Calu3 (cell line): Measurements from ENCODE around the gene TSGA10. TPM values are rescaled to one million over a fixed set of nuclear protein-coding genes. Genes with fewer than 3 reads are reported as not detected.

Experiments
- BruUV-seq: library from RNA; stranded (reverse); fragments of 400-500 nt; replicated peaks from 2 replicates; lab custom pipeline; 2021; lab: Mats Ljungman, UMichigan
- CTCF ChIA-PET: fragments of 300-600 bp; sonication (Branson Sonifier 250); formaldehyde crosslinking; loops from one replicate; lab custom pipeline; 2022; ENCODE audit warnings: antibody characterized with exemption; lab: Charles Lee
- DNase-seq: peaks from one replicate; pipeline ENCODE4 v3.0.0; 2022
- H3K27ac Mint-ChIP-seq: one replicate; pipeline ENCODE4 v1.8.0; 2022; ENCODE audit warnings: mixed read lengths; ENCODE audit not compliant: unreplicated experiment
- H3K27me3 Mint-ChIP-seq: one replicate; pipeline ENCODE4 v1.8.0; 2022; ENCODE audit warnings: mixed read lengths; ENCODE audit not compliant: unreplicated experiment
- H3K36me3 Mint-ChIP-seq: one replicate; pipeline ENCODE4 v1.8.0; 2022; ENCODE audit warnings: mild to moderate bottlenecking, moderate library complexity, mixed read lengths; ENCODE audit not compliant: insufficient read depth, unreplicated experiment
- H3K4me1 Mint-ChIP-seq: one replicate; pipeline ENCODE4 v1.8.0; 2022; ENCODE audit warnings: mild to moderate bottlenecking, low read depth, mixed read lengths; ENCODE audit not compliant: unreplicated experiment
- H3K4me3 Mint-ChIP-seq: one replicate; pipeline ENCODE4 v1.8.0; 2022; ENCODE audit warnings: mild to moderate bottlenecking, low read depth, moderate library complexity, mixed read lengths; ENCODE audit not compliant: unreplicated experiment
- H3K9me3 Mint-ChIP-seq: one replicate; pipeline ENCODE4 v1.8.0; 2022; ENCODE audit warnings: low read depth, mixed read lengths; ENCODE audit not compliant: unreplicated experiment
- intact Hi-C: fragments of 100-400 bp; cut with micrococcal nuclease; formaldehyde crosslinking; loops from one replicate; pipeline ENCODE4 v1.10.0; 2022; ENCODE audit not compliant: unreplicated experiment
- total RNA-seq: library from RNA; stranded (reverse); gene quantifications from 2 replicates; pipeline ENCODE4 v1.2.3, GENCODE V29; 2022
- TF ChIP-seq, protein P1 (sequence below): fragments of 200-600 bp; IDR thresholded peaks from one replicate; pipeline ENCODE4 v1.8.0; 2022; ENCODE audit warnings: antibody characterized with exemption; ENCODE audit not compliant: unreplicated experiment

Gene TSGA10
- total RNA-seq, 1 experiment from 2014 or later: 14.2 TPM

DNA sequence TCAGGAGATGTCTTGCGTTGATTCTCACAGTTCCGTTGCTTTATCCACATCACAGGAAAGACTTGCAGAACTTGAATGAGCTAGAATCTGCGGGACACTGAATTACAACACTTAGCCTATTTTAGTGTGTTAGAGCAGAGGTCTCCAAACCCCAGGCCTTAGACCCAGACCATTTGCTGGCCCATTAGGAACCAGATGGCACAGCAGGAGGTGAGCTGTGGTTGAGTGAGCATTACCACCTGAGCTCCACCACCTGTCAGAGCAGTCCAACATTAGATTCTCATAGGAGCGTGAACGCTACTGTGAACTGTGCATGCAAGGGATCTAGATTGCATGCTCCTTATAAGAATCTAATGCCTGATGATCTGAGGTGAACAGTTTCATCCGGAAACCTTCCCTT lies 30.1 kb upstream of the TSGA10 start:
- H3K36me3 Mint-ChIP-seq: peaks cover 37% of the 10 kb centered on the region
- no peak for DNase-seq
- CTCF ChIA-PET: no interaction called here
- H3K9me3 Mint-ChIP-seq: no peaks in the 10 kb centered on the region
- H3K4me3 Mint-ChIP-seq: no peak overlapping the region
- H3K27me3 Mint-ChIP-seq: no peaks in the 10 kb centered on the region
- intact Hi-C loops: loop anchor here (5.0 kb wide), 1 partner anchor 302 kb away; no protein-coding TSS in a partner anchor
- no TSS peak for BruUV-seq
- TF ChIP-seq, protein P1, sequence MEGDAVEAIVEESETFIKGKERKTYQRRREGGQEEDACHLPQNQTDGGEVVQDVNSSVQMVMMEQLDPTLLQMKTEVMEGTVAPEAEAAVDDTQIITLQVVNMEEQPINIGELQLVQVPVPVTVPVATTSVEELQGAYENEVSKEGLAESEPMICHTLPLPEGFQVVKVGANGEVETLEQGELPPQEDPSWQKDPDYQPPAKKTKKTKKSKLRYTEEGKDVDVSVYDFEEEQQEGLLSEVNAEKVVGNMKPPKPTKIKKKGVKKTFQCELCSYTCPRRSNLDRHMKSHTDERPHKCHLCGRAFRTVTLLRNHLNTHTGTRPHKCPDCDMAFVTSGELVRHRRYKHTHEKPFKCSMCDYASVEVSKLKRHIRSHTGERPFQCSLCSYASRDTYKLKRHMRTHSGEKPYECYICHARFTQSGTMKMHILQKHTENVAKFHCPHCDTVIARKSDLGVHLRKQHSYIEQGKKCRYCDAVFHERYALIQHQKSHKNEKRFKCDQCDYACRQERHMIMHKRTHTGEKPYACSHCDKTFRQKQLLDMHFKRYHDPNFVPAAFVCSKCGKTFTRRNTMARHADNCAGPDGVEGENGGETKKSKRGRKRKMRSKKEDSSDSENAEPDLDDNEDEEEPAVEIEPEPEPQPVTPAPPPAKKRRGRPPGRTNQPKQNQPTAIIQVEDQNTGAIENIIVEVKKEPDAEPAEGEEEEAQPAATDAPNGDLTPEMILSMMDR: no peak
- H3K27ac Mint-ChIP-seq: no peak overlapping the region
- H3K4me1 Mint-ChIP-seq: peaks cover 19% of the 10 kb centered on the region

DNA sequence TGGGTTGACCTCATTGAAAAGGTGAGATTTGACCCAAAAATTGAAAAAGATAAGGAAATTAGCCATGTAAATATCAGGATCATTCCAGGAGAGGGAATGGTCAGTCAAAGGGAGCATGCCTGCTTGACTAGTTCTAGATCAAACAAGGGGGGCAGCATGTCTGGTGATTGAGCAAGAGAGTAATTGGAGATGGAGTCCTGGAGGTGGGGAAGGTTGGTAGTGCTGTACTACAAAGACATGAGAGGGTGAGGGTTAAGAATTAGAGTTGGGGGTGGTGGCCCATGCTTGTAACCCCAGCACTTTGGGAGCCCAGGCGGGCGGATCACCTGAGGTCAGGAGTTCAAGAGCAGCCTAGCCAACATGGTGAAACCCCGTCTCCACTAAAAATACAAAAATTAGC lies 28.3 kb upstream of the TSGA10 start:
- CTCF ChIA-PET: interaction anchor here (0.6 kb wide), 1 partner anchor 1216 kb away, joined by 4 read pairs; no protein-coding TSS in a partner anchor
- Mint-ChIP-seq H3K9me3 (no peaks in the 10 kb centered on the region), H3K4me1 (peaks cover 32% of the 10 kb centered on the region), H3K36me3 (peaks cover 31% of the 10 kb centered on the region), H3K27me3 (no peaks in the 10 kb centered on the region), H3K27ac (peak overlapping the region; percentile 38), H3K4me3 (peak overlapping the region; percentile 89)
- TF ChIP-seq, protein P1: no peak
- BruUV-seq: no TSS peak
- DNase-seq: peak; percentile 57
- intact Hi-C loops: loop anchor here (5.0 kb wide), 1 partner anchor 304 kb away; no protein-coding TSS in a partner anchor

GRCh38 chr2:99181624-99182000 lies 26.9 kb upstream of the TSGA10 start:
- TF ChIP-seq, protein P1: no peak
- no TSS peak for BruUV-seq
- H3K27me3 Mint-ChIP-seq: no peaks in the 10 kb centered on the region
- H3K4me1 Mint-ChIP-seq: peaks cover 44% of the 10 kb centered on the region
- no peak for DNase-seq
- H3K4me3 Mint-ChIP-seq: peak overlapping the region; percentile 89
- no peaks in the 10 kb centered on the region for H3K9me3 Mint-ChIP-seq
- CTCF ChIA-PET: interaction anchor here (1.0 kb wide), 1 partner anchor 40 kb away, joined by 3 read pairs; the partner anchor contains the start of gene C2orf15
- intact Hi-C loops: loop anchor here (2.0 to 5.0 kb wide), 2 partner anchors 155 to 306 kb away; partner anchors contain the start of genes EIF5B and TXNDC9
- H3K36me3 Mint-ChIP-seq: peaks cover 31% of the 10 kb centered on the region
- peak overlapping the region; percentile 88 for H3K27ac Mint-ChIP-seq

DNA sequence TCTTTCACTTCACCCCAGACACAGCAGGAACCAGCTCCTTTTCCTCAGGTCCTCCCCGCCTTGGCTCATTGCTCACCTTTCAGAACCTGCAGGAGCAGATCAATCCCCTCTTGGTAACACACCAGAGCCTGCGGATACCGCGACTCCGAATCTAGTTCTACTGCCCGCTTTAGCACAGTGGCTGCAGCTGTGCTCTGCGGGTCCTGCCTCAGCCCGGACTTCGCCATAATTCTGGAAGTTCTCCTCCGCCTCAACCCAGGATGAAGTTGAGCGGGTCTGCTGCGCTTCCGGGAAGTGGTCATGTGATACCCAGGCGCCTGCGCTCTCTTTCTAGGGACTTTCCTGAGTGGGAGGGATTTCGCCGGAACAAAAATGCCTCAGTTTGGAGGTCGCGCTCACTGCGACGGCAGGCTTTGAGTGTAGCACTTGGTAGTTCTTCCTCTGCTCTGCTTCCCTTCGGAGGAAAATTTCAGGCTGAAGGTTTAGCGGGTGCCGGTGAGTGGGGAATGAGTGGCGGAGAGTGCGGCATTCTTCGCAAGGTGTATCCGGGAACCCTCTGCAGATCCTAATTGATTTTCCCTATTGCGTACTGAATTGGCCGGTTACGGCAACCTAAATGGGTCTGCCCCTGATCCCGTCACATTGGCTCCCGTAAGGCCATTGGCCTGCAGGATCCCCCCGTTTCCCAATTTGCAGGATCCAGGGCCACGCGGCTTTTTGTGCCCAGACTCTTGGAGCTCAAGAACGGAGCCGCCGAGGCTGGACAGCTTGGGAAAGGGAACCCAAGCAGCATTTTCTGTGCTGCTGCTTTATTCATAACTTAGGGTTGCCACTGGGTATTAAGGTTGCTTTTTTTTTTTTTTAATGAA lies 26.2 kb upstream of the TSGA10 start, which contains the start of the genes MITD1 and MRPL30:
Gene MITD1, minus strand, starts transcription at position 304 of the 869 bp plus-strand sequence. Its CDS starts 77 bp downstream, at position 227.
Gene MRPL30, plus strand, starts transcription at position 430 of the 869 bp plus-strand sequence. CDS start 5,020 bp downstream, outside the sequence.
- DNase-seq: peak; percentile 87
- CTCF ChIA-PET: interaction anchor here (0.9 kb wide), 1 partner anchor 11 kb away, joined by 3 read pairs; no protein-coding TSS in a partner anchor
- Mint-ChIP-seq H3K27me3 (no peaks in the 10 kb centered on the region), H3K36me3 (peaks cover 31% of the 10 kb centered on the region), H3K9me3 (no peaks in the 10 kb centered on the region), H3K4me1 (peaks cover 44% of the 10 kb centered on the region), H3K4me3 (peak within 1 kb of the TSS; percentile 89), H3K27ac (peak within 1 kb of the TSS; percentile 88)
- BruUV-seq: TSS peak; percentile 72
- TF ChIP-seq, protein P1: no peak
- intact Hi-C loops: loop anchor here (2.0 to 5.0 kb wide), 2 partner anchors 156 to 306 kb away; partner anchors contain the start of genes EIF5B and TXNDC9
